Esophagus muscularis mucosa (tissue), 4 donors: Measurements from ENCODE around the gene GDF11. TPM values are rescaled to one million over a fixed set of nuclear protein-coding genes. Genes with fewer than 3 reads are reported as not detected.

Source experiments
- DNase-seq: peaks from one replicate; pipeline ENCODE4 v3.0.0-alpha.2; 2017; ENCODE audit errors: extremely low spot score
- H3K27ac ChIP-seq, 4 donors: fragments of 200-600 bp; sonication (generic); replicated peaks in 1 of 4; 1 replicate in 3 of 4; 2 replicates in 1 of 4; pipeline ENCODE4 v1.5.1; 2016 to 2019; ENCODE audit warnings: mild to moderate bottlenecking in 1 of 4
- H3K27me3 ChIP-seq, 4 donors: fragments of 200-600 bp; sonication (generic); one replicate each; pipeline versions ENCODE4 v1.5.1 to v1.6.0; 2016 to 2019
- H3K36me3 ChIP-seq, 4 donors: fragments of 200-600 bp; sonication (generic); one replicate each; pipeline ENCODE4 v1.5.1; 2016 to 2019
- H3K4me1 ChIP-seq, 4 donors: fragments of 200-600 bp; sonication (generic); one replicate each; pipeline ENCODE4 v1.5.1; 2016 to 2019
- H3K4me3 ChIP-seq, 4 donors: fragments of 200-600 bp; sonication (generic); 1 replicate in 2 of 4; 2 replicates in 2 of 4; pipeline ENCODE4 v1.5.1; 2016 to 2019; ENCODE audit warnings: mild to moderate bottlenecking in 4 of 4, moderate library complexity in 1 of 4
- H3K9me3 ChIP-seq, 4 donors: fragments of 200-600 bp; sonication (generic); 1 replicate in 3 of 4; 2 replicates in 1 of 4; pipeline ENCODE4 v1.5.1; 2016 to 2019
- EP300 ChIP-seq: sonication (generic); formaldehyde crosslinking; IDR thresholded peaks from one replicate; pipeline ENCODE4 v1.6.1; 2017; ENCODE audit warnings: antibody characterized with exemption
- POLR2A ChIP-seq: fragments of 450-650 bp; IDR thresholded peaks from one replicate; pipeline ENCODE4 v1.6.1; 2017; ENCODE audit warnings: antibody characterized with exemption, moderate library complexity, mild to moderate bottlenecking, low read depth
- POLR2AphosphoS5 ChIP-seq, 2 donors: sonication (generic); formaldehyde crosslinking; IDR thresholded peaks; one replicate each; pipeline ENCODE4 v1.6.1; 2017; ENCODE audit warnings: antibody characterized with exemption in 2 of 2
- WGBS: methylation state at CpG from one replicate; pipeline ENCODE4 v1.1.5; 2018; 5-methylcytosine and 5-hydroxymethylcytosine counted together
- intact Hi-C: fragments of 100-400 bp; cut with DNase I; formaldehyde crosslinking; loops from one replicate; pipeline ENCODE4 v1.15.1; 2023
- total RNA-seq, 4 donors: library from RNA; depleted of rRNA; stranded (reverse); fragments of >200 nt; gene quantifications; one replicate each; pipeline versions ENCODE4 v1.1.0 to v1.2.1, GENCODE V29; 2016
- TF ChIP-seq, protein P1 (sequence below), 3 experiments: fragments of 200-600 bp in 2 of 3; fragments of 450-650 bp in 1 of 3; sonication (generic) in 2 of 3; IDR thresholded peaks; one replicate each; pipeline ENCODE4 v1.5.1; 2017 to 2019; ENCODE audit warnings: antibody characterized with exemption in 3 of 3, mild to moderate bottlenecking in 2 of 3, moderate library complexity in 1 of 3

GDF11 gene
- total RNA-seq, 4 donors from 2014 or later = 1.7 to 9.0 (median 4.9) TPM

DNA sequence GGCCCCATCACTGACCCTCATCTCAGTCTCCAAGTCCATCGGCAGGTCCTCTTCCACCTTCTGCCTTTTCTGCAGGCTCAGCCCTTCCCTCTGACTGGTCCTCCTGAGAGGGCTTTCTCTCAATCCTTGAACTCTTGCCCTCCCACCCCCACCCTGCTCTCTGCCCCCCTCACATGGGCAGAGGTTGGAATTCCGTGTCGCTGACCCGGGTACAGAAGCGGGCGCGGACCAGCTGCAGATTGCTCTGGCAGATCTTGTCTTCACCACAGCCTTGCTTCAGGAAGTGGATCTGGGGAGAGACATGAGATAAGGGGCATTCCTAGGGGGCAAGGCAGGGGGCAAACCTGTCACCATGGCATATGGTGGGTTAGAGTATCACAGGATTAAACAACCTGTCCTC lies 47.6 kb upstream of the GDF11 start:
- Histone ChIP-seq H3K4me1 (peaks cover 5 to 23% (median 13%) of the 10 kb centered on the region in 4 donors), H3K27ac (peak overlapping the region in 1 of 4 donors; percentile 23), H3K27me3 (no peaks in the 10 kb centered on the region), H3K9me3 (no peaks in the 10 kb centered on the region), H3K36me3 (peaks cover 53 to 88% (median 81%) of the 10 kb centered on the region in 4 donors), H3K4me3 (no peak overlapping the region)
- intact Hi-C loops = no loop called here
- TF ChIP-seq EP300 (no peak), POLR2A (no peak), POLR2AphosphoS5 (IDR thresholded peaks at IDR 0.05) (no peak)
- TF ChIP-seq, protein P1, sequence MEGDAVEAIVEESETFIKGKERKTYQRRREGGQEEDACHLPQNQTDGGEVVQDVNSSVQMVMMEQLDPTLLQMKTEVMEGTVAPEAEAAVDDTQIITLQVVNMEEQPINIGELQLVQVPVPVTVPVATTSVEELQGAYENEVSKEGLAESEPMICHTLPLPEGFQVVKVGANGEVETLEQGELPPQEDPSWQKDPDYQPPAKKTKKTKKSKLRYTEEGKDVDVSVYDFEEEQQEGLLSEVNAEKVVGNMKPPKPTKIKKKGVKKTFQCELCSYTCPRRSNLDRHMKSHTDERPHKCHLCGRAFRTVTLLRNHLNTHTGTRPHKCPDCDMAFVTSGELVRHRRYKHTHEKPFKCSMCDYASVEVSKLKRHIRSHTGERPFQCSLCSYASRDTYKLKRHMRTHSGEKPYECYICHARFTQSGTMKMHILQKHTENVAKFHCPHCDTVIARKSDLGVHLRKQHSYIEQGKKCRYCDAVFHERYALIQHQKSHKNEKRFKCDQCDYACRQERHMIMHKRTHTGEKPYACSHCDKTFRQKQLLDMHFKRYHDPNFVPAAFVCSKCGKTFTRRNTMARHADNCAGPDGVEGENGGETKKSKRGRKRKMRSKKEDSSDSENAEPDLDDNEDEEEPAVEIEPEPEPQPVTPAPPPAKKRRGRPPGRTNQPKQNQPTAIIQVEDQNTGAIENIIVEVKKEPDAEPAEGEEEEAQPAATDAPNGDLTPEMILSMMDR (IDR thresholded peaks at IDR 0.05) = no peak
- DNase-seq = no peak
- WGBS = 82% methylated on average over 7 of the region's 7 CpGs

DNA sequence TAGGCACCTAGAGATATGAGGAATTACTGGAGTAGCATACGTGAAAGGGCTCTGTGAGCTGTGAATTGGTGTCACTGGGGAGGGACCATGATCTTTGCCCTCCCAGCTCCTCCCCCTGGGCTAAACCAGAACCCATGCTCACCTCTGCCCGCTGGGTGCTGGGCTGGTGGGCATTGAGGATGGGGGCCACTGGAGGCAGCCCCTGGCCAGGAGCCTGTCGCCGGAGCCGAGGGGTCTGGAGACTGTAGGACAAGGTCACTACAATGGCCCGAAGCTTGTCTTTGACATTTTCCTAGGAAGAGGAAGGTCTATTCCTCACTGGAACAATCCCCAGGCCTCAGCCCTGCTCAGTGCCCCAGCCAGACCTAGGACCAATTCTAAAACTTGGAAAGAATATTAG lies 46.8 kb upstream of the GDF11 start:
- intact Hi-C loops = no loop called here
- no peak for DNase-seq
- peaks cover 53 to 96% (median 85%) of the 10 kb centered on the region in 4 donors for H3K36me3 ChIP-seq
- TF ChIP-seq POLR2AphosphoS5 (IDR thresholded peaks at IDR 0.05) (no peak), POLR2A (no peak), EP300 (no peak)
- TF ChIP-seq, protein P1 (IDR thresholded peaks at IDR 0.05) = no peak
- peak overlapping the region in 2 of 4 donors; percentile 31 to 33 for H3K27ac ChIP-seq
- H3K9me3 ChIP-seq = no peaks in the 10 kb centered on the region
- H3K27me3 ChIP-seq = no peaks in the 10 kb centered on the region
- WGBS = 84% methylated on average over 6 of the region's 6 CpGs
- peaks cover 13 to 31% (median 21%) of the 10 kb centered on the region in 4 donors for H3K4me1 ChIP-seq
- no peak overlapping the region for H3K4me3 ChIP-seq

DNA sequence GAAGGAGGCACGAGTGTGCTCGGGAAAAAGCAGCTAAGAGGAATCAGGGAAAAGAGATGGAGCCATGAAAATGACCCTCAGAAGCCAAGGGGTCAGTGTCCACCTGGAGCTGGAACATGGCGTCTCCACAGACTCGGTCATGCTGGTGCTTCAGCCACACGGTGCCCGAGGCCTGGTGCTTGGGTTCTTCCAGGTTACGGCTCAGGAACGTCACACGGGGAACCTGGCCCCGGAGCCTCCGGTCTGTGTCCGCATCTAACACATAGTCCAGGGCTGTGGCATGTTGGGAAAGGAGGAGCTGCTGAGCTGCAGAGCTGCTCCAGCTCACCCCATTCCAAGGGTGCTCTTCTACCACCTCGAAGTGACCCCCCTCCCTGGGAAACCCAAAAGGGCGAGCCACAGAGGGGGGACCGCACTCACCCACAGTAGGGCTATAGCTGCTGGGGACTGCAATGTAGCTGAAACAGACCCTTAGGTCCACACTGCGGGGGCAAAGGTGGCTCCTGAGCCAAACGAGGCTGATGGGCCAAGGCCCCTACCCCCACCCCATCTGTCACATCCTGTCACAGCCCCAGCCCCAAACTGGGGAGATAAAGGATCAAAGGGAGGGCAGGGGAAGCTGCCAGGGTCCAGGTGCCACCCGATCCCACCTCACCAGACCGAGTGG lies 46.0 kb upstream of the GDF11 start:
- peaks cover 52 to 97% (median 81%) of the 10 kb centered on the region in 4 donors for H3K36me3 ChIP-seq
- H3K4me3 ChIP-seq = no peak overlapping the region
- no peak for DNase-seq
- TF ChIP-seq POLR2A (no peak), EP300 (no peak), POLR2AphosphoS5 (IDR thresholded peaks at IDR 0.05) (no peak)
- TF ChIP-seq, protein P1 (IDR thresholded peaks at IDR 0.05) = no peak
- intact Hi-C loops = no loop called here
- H3K4me1 ChIP-seq = peaks cover 21 to 39% (median 29%) of the 10 kb centered on the region in 4 donors
- H3K27me3 ChIP-seq = no peaks in the 10 kb centered on the region
- peak overlapping the region in 2 of 4 donors; percentile 3 to 33 for H3K27ac ChIP-seq
- H3K9me3 ChIP-seq = no peaks in the 10 kb centered on the region
- 78% methylated on average over 11 of the region's 19 CpGs for WGBS

DNA sequence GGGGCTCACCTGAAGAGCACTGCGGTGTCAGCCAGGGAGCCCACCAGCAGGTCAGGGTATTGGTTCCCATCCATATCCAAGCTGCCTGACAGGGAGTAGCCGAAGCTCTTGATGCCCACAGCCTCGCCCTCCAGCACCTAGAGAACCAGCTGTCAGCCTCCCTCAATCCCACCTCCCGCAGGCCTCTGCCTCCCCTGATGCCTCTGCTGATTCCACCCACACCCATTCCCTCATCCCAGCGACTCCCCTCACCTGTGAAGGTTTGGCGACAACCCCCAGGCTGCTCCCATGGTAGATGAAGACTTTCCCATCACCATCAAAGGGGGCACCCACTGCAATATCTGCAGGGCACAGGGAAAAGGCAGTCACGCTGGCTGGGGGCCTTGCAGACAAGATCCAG lies 45.2 kb upstream of the GDF11 start:
- intact Hi-C loops = no loop called here
- 88% methylated on average over 7 of the region's 7 CpGs for WGBS

More for the DNA sequence above, 45.2 kb upstream of the GDF11 start:
- Histone ChIP-seq H3K36me3 (peaks cover 44 to 90% (median 75%) of the 10 kb centered on the region in 4 donors), H3K4me3 (no peak overlapping the region), H3K27me3 (no peaks in the 10 kb centered on the region), H3K27ac (no peak overlapping the region), H3K9me3 (no peaks in the 10 kb centered on the region), H3K4me1 (peaks cover 27 to 46% (median 36%) of the 10 kb centered on the region in 4 donors)
- TF ChIP-seq, protein P1 (IDR thresholded peaks at IDR 0.05) = no peak
- TF ChIP-seq EP300 (no peak), POLR2AphosphoS5 (IDR thresholded peaks at IDR 0.05) (no peak), POLR2A (no peak)
- DNase-seq = no peak
